ENCODE data around the gene LAMC1.

- TF ChIP-seq CTCF (conservative IDR thresholded peaks at IDR 0.05; ENCODE audit: low read depth, low read length): no peak
- no peak for TF ChIP-seq FOS (IDR thresholded peaks at IDR 0.05; ENCODE audit: low read depth, low read length)
- no peak for TF ChIP-seq POLR2A (IDR thresholded peaks at IDR 0.05; ENCODE audit: low read depth, low read length)
- no peak for TF ChIP-seq RAD21 (IDR thresholded peaks at IDR 0.05; ENCODE audit: low read length)
- TF ChIP-seq ELK1 (IDR thresholded peaks at IDR 0.05; ENCODE audit: borderline replicate concordance, low read depth, low read length): no peak
- no peak for TF ChIP-seq SMC3 (IDR thresholded peaks at IDR 0.05; ENCODE audit: low read depth, low read length)
- TF ChIP-seq RFX5 (IDR thresholded peaks at IDR 0.05; ENCODE audit: low read depth, low read length): no peak
Measured at GRCh38 chr1:183140633-183141032, 117.4 kb downstream of the LAMC1 start.

All from IMR-90 (cell line).